Measurements from ENCODE around the gene KCNH4. TPM values are rescaled to one million over a fixed set of nuclear protein-coding genes. Genes with fewer than 3 reads are reported as not detected.

KCNH4 gene
- total and polyA plus RNA-seq, 9 of the 15 experiments (the other 6 are each of a cell fraction or from before 2014, with no cell fraction given), result 0.10 to 1.8 (median 0.50) TPM

- ATAC-seq (no peak), DNase-seq (ENCODE audit: extremely low read depth in 1 of 4, low spot score in 3 of 4) (no peak), FAIRE-seq (no peak)
- peaks cover 6 to 29% of the 10 kb centered on the region in 2 experiments; a peak in 3 of 5 replicates for H3K4me1 ChIP-seq (replicated peaks in 1 of 2; ENCODE audit: control insufficient read depth in 2 of 2, insufficient read depth in 2 of 2, low read length in 2 of 2)
- H3K27me3 ChIP-seq (ENCODE audit: control insufficient read depth in 2 of 2, insufficient read depth in 2 of 2, low read length in 2 of 2), result no peaks in the 10 kb centered on the region
- H3K9me3 ChIP-seq (replicated peaks; ENCODE audit: control insufficient read depth, insufficient read depth, low read depth, low read length), result no peaks in the 10 kb centered on the region
- TF ChIP-seq CTCFL (IDR thresholded peaks at IDR 0.05; ENCODE audit: borderline replicate concordance, insufficient read depth, low read depth, low read length, poor library complexity, severe bottlenecking) (peak; percentile 84), ZBTB5 (IDR thresholded peaks at IDR 0.05) (no peak)
- in situ Hi-C loops (cut with MboI) (no loop called here), intact Hi-C loops (cut with micrococcal nuclease) (no loop called here)
- H3K36me3 ChIP-seq (ENCODE audit: control insufficient read depth, insufficient read depth, low read length), result peaks cover 2% of the 10 kb centered on the region; the same call in 1 of the 3 replicates
- H3K9ac ChIP-seq (ENCODE audit: insufficient read depth in 1 of 2, low read depth in 2 of 2, low read length in 2 of 2), result peak overlapping the region in 1 of 2 experiments; percentile 1; a peak in 1 of 4 replicates
- ChIA-PET POLR2A (interaction anchor here (1.0 kb wide), 1 partner anchor 9 kb away, joined by 3 read pairs; no protein-coding TSS in a partner anchor), CTCF (ENCODE audit: low intra/inter-chr PET ratio) (no interaction called here)
- no peak overlapping the region for H2AFZ ChIP-seq (ENCODE audit: low read depth, low read length)
- no peaks in the 10 kb centered on the region for H3K9me1 ChIP-seq (ENCODE audit: control insufficient read depth, insufficient read depth, low read length)
- 93% methylated on average over 5 of the region's 5 CpGs for WGBS (ENCODE audit: insufficient coverage, low coverage, missing lambda C conversion rate)
- no peaks in the 10 kb centered on the region for H4K20me1 ChIP-seq (replicated peaks; ENCODE audit: control insufficient read depth, insufficient read depth, low read length)
- no peak overlapping the region for H3K4me3 ChIP-seq
- no TSS peak for BruUV-seq (replicated peaks)
- H3K79me2 ChIP-seq (ENCODE audit: control insufficient read depth, insufficient read depth, low read length), result peaks cover 11% of the 10 kb centered on the region; the same call in 2 of the 3 replicates
- no peak overlapping the region for H3K4me2 ChIP-seq (ENCODE audit: insufficient read depth, low read length)
- H3K27ac ChIP-seq (ENCODE audit: extremely low read depth, low read depth, low read length), result no peak overlapping the region
These were observed 10.3 kb upstream of the KCNH4 start for GRCh38 chr17:42191275-42191608.

All from K562 (cell line).